ENCODE data around the gene CXCL16. TPM values are rescaled to one million over a fixed set of nuclear protein-coding genes. Genes with fewer than 3 reads are reported as not detected.

CXCL16 gene
- total and polyA plus RNA-seq, 2 of the 13 experiments (the other 11 are each of a cell fraction or from before 2014, with no cell fraction given) = 9.4 to 101 TPM

DNA sequence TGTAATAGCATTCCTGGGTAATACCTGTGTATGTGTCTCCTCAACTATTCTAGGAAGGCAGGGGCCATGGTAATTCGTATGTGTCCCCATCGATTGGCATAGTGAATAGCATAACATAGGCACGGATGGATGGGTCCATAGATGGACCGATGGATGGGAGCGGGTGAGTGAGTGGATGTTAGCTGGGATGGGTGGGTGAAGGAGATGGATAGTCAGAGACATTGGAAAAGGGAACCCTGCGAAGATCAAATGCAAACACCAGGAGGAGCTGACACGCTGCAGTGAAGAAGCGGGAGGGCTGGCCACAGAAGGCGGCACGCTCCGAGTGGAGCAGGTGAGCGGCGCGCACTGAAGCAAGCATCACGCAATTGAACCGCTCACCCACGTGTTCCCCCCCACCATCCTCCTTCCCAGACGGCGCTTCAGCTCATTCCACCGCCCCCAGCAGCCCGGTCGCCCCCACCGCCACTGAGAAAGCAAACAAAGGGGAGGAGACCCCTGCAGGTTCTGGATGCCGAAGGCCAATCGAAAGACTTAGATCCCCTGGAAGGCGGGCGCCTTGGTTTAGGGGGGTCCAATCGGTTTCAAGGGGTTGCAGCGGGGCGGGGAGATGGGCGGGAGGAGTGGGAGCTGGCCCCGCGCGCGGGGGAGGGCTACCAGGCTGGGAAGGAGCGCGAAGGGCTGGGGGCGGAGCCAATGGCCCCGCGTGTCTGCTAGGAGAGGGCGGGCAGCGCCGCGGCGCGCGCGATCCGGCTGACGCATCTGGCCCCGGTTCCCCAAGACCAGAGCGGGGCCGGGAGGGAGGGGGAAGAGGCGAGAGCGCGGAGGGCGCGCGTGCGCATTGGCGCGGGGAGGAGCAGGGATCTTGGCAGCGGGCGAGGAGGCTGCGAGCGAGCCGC is 29.7 kb downstream of the CXCL16 start, which contains the start of gene ARRB2 (continued):
- TF ChIP-seq, protein P1, sequence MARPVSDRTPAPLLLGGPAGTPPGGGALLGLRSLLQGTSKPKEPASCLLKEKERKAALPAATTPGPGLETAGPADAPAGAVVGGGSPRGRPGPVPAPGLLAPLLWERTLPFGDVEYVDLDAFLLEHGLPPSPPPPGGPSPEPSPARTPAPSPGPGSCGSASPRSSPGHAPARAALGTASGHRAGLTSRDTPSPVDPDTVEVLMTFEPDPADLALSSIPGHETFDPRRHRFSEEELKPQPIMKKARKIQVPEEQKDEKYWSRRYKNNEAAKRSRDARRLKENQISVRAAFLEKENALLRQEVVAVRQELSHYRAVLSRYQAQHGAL (CRISPR knock-in tag; IDR thresholded peaks at IDR 0.05; ENCODE audit: not compliant biosample characterization) = no peak
- TF ChIP-seq MYC (CRISPR knock-in tag; IDR thresholded peaks at IDR 0.05; ENCODE audit: borderline replicate concordance) = peak; percentile 65; the same call in 1 of the 2 replicates
- TF ChIP-seq ATF2 (CRISPR knock-in tag; IDR thresholded peaks at IDR 0.05) = no peak
- TF ChIP-seq, protein P2, sequence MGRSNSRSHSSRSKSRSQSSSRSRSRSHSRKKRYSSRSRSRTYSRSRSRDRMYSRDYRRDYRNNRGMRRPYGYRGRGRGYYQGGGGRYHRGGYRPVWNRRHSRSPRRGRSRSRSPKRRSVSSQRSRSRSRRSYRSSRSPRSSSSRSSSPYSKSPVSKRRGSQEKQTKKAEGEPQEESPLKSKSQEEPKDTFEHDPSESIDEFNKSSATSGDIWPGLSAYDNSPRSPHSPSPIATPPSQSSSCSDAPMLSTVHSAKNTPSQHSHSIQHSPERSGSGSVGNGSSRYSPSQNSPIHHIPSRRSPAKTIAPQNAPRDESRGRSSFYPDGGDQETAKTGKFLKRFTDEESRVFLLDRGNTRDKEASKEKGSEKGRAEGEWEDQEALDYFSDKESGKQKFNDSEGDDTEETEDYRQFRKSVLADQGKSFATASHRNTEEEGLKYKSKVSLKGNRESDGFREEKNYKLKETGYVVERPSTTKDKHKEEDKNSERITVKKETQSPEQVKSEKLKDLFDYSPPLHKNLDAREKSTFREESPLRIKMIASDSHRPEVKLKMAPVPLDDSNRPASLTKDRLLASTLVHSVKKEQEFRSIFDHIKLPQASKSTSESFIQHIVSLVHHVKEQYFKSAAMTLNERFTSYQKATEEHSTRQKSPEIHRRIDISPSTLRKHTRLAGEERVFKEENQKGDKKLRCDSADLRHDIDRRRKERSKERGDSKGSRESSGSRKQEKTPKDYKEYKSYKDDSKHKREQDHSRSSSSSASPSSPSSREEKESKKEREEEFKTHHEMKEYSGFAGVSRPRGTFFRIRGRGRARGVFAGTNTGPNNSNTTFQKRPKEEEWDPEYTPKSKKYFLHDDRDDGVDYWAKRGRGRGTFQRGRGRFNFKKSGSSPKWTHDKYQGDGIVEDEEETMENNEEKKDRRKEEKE (IDR thresholded peaks at IDR 0.05) = no peak
- peak; percentile 57 for TF ChIP-seq POLR2G (IDR thresholded peaks at IDR 0.05; ENCODE audit: low read depth, low read length)
- no peak for TF ChIP-seq NR2F6 (IDR thresholded peaks at IDR 0.05)
- TF ChIP-seq NR2F6 (CRISPR knock-in tag; IDR thresholded peaks at IDR 0.05) = no peak
- no peak for TF ChIP-seq LCORL (IDR thresholded peaks at IDR 0.05)
- TF ChIP-seq LCORL (CRISPR knock-in tag; IDR thresholded peaks at IDR 0.05) = peak; percentile 84
- peak; percentile 64; the same call in 1 of the 2 replicates for TF ChIP-seq ZMAT3 (CRISPR knock-in tag; conservative IDR thresholded peaks at IDR 0.05)
- TF ChIP-seq, protein P3, sequence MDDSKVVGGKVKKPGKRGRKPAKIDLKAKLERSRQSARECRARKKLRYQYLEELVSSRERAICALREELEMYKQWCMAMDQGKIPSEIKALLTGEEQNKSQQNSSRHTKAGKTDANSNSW (CRISPR knock-in tag; IDR thresholded peaks at IDR 0.05; ENCODE audit: borderline replicate concordance) = no peak
- no peak for TF ChIP-seq ZNF773 (CRISPR knock-in tag; IDR thresholded peaks at IDR 0.05; ENCODE audit: borderline replicate concordance)
- TF ChIP-seq, protein P4, sequence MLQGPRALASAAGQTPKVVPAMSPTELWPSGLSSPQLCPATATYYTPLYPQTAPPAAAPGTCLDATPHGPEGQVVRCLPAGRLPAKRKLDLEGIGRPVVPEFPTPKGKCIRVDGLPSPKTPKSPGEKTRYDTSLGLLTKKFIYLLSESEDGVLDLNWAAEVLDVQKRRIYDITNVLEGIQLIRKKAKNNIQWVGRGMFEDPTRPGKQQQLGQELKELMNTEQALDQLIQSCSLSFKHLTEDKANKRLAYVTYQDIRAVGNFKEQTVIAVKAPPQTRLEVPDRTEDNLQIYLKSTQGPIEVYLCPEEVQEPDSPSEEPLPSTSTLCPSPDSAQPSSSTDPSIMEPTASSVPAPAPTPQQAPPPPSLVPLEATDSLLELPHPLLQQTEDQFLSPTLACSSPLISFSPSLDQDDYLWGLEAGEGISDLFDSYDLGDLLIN (CRISPR knock-in tag; IDR thresholded peaks at IDR 0.05; ENCODE audit: borderline replicate concordance) = no peak
- TF ChIP-seq HIVEP1 (CRISPR knock-in tag; IDR thresholded peaks at IDR 0.05) = peak; percentile 55; the same call in 1 of the 2 replicates
- TF ChIP-seq PHF21A (CRISPR knock-in tag; IDR thresholded peaks at IDR 0.05) = peak; percentile 44
- TF ChIP-seq, protein P5, sequence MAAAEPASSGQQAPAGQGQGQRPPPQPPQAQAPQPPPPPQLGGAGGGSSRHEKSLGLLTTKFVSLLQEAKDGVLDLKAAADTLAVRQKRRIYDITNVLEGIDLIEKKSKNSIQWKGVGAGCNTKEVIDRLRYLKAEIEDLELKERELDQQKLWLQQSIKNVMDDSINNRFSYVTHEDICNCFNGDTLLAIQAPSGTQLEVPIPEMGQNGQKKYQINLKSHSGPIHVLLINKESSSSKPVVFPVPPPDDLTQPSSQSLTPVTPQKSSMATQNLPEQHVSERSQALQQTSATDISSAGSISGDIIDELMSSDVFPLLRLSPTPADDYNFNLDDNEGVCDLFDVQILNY (CRISPR knock-in tag; conservative IDR thresholded peaks at IDR 0.05) = 0 out of 2 replicates have a peak, but pooled peaks have one; percentile 27
- no peak for TF ChIP-seq ZNF782 (CRISPR knock-in tag; IDR thresholded peaks at IDR 0.05; ENCODE audit: borderline replicate concordance)
- peak; percentile 54 for TF ChIP-seq XRCC5 (optimal IDR thresholded peaks at IDR 0.05; ENCODE audit: low read length)
- peak; percentile 81 for TF ChIP-seq HNRNPK (IDR thresholded peaks at IDR 0.05; ENCODE audit: low read depth, low read length, poor library complexity, severe bottlenecking)
- TF ChIP-seq GMEB2 (CRISPR knock-in tag; IDR thresholded peaks at IDR 0.05; ENCODE audit: low read depth) = no peak

Measured in HepG2 (cell line).